HG02588 (cell line): ENCODE results near the gene SLC17A1.

Source experiments
- ATAC-seq: cut with Tn5 transposase; IDR thresholded peaks from one replicate; pipeline ENCODE4 v1.9.1; 2021; ENCODE audit warnings: mild to moderate bottlenecking, moderate library complexity; ENCODE audit not compliant: unreplicated experiment

SLC17A1 gene, protein sequence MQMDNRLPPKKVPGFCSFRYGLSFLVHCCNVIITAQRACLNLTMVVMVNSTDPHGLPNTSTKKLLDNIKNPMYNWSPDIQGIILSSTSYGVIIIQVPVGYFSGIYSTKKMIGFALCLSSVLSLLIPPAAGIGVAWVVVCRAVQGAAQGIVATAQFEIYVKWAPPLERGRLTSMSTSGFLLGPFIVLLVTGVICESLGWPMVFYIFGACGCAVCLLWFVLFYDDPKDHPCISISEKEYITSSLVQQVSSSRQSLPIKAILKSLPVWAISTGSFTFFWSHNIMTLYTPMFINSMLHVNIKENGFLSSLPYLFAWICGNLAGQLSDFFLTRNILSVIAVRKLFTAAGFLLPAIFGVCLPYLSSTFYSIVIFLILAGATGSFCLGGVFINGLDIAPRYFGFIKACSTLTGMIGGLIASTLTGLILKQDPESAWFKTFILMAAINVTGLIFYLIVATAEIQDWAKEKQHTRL

DNA sequence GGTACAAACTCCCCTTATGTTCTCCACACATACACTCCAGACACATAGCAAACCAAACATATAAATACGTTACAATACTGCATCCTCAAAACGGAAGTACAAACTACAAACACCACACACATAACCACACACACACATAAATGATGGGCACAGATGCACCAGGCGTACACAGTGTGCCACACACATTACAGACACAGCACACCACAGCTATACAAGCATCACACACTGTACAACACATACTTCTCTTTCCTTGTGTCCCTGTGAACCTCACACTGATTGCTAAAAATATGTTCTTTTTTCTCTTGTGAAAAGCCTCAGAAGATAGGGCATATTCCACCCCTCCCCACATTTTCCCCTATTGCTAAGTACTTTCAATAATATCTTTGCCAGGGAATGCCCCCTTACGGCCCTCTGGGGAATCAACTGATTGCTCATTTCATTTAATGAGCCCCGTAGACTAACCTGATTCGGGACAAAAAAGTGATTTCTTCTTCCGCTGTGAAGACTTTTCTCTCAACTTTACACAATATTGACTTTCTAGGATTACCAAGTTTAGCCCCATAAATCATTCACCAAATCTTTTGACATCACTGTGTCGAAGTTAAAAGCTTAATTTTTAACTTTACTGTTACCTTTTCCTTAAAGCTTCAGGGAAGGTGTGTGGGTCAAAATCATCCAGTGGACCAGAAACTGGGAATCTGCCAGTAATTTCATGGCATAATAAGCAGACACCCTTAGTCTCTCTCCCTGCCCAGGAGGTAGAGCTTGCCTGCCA, at the start of gene SLC17A1:
Gene SLC17A1, minus strand, starts transcription at position 521 of the 775 bp plus-strand sequence. CDS start 1,495 bp downstream, outside the sequence.
- ATAC-seq, result no peak

DNA sequence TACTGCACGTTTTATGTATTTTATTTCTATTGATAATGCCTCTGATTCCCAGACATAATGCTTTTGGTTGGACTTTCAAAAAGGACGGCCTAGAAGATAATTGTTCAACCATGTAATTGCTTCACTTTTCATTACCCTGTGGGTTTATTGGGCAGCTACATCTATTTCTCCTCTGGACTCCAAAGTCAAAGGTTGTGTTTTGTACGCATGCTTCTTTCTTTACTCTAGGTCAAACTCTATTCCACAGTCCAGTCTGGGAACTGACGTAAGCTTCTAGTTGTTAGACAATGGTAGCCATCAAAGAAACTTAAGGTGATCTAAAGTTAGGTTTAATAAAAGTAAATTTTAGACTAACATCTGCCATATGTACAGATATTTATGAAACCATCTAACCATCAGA, 48.7 kb upstream of the SLC17A1 start:
- no peak for ATAC-seq

DNA sequence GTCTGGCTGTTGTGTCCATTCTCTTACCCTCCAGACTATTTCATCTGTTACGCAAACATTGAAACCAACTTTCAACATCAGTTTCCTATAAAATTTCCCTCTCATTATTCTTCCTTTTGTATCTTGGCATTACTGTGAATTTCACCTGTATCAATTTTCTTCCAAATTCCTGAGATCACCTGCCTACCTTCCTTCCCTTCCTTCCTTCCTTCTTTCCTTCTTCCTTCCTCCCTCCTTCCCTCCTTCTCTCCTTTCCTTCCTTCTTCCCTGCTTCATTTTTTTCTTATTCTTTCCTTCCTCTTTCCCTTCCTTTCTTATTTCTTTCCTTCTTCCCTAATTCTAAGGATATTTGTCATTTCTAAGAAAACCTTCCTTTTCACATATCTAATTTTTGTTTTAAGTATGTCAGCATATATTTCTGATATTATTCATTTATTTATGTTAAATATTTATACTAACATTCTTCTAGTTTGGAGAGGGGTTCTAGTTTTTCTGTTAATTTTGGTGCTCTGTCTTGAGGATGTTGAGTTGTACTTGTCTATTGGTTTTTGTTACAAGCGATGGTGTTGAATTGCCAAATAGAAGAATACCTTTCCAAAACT, 47.0 kb upstream of the SLC17A1 start:
- no peak for ATAC-seq

DNA sequence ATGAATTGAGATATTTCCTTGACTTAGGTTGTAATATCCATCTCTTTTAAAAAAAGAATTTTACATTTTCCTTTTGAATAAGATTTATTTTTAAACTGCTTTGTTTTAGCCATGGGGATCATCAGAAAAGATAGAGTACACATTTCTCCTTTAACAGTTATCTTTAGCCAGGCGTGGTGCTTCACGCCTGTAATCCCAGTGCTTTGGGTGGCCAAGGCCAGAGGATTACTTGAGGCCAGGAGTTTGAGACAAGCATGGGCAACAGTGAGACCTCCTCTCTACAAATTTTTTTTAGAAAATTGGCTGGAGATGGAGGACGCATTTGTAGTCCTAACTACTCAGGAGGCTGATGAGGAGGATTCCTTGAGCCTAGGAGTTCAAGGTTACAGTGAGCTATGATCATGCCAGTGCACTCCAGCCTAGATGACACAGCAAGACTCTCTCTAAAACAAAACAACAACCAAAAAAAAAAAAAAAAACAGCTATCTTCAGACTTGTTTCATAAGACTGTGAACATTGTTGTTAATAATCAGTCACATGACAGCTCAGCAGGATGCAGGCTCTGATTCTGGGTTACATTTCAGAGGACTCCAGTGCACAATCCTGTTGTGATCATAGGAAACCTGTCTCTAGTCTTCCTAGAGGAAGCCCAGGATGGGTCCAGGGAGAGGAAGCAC, 44.2 kb upstream of the SLC17A1 start:
- no peak for ATAC-seq

DNA sequence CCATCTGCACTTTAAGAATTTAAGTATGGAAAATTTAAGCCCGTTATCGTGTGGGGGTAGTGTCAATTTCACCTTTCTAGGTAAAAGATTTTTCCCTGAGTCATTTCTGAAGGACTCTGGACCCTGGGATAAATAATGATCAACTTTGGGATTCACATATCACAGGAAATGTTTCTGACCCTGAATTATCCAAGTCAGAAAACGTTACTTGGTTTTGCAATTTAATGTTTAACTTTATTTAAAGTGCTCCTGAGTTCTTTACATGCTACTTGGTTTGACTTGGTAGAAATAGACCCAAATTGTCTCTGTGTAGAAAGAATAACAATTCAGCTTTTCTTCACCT, 43.7 kb upstream of the SLC17A1 start:
- ATAC-seq, result no peak

DNA sequence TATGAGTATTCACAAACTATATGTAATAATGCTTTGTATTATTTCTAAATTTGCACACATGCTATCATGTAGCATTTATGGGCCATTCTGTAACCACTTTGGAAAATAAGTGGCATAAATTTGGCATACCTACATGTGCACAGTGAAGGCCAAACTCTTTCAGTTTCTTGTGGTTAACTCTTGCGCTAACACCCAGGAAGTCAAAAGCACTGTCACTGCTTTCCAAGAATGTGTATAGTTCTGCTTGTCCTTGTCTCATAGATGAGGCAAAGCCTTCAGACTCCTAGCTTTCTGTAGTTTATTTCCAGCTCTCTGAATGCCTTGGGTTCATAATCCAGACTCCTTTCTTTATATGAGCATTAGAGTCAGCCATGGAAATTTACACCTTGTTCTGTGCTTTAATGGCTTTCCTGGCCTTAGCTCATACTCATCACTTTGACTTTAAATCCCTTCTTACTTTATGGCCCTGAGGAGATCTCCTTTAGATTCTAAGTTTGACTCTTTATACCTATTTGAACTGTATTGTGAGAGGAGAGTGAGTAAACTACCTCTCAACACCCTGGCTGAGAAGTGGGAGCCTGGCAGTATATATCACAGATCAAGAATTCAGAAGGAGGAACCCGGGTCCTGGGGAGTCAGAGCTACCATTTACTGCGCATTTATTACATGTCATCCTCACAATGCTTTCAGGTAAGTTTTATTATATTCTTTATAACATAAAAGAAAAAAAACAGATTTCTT, 43.1 kb upstream of the SLC17A1 start:
- no peak for ATAC-seq

DNA sequence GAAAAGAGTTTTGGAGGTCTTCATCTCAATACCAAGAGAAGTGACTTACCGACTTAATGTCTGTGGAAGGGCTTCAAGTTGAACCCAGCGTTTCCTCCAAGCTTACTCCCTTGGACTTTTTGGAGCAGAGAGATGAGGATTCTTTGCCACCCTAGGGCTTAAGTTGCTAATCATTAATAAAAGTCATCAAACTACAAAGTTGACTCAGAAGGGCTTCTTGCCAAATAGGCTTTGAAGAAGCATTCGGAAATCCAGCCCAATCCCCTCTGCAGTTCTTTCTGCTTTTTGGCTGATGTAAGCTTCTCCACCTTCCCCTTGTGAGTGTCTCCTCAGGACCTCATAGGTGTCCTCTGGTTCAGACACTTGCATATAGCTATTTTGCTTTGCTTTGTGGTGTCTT, 42.3 kb upstream of the SLC17A1 start, which contains the start of gene SLC17A3:
Gene SLC17A3, minus strand, starts transcription at position 126 of the 400 bp plus-strand sequence. CDS start 5,856 bp downstream, outside the sequence.
- ATAC-seq, result no peak

DNA sequence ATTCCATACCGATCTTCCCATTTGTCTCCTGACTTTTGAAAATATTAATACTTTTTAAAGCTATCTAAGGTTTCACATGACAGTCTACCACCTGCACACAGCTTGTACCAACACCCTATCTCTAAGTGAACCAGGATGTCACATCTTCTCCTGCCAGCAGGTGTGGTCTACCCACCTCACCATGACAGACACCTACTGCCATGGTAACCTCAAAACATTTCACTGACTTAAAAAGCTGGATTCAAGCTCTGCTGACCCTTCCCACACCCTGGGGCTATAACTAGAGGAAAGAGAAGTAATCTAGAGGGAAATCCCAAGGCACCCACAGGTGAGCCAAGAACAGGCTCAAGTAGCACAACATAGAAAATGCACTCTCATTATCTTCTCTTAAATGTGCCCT, 41.0 kb upstream of the SLC17A1 start:
- no peak for ATAC-seq

DNA sequence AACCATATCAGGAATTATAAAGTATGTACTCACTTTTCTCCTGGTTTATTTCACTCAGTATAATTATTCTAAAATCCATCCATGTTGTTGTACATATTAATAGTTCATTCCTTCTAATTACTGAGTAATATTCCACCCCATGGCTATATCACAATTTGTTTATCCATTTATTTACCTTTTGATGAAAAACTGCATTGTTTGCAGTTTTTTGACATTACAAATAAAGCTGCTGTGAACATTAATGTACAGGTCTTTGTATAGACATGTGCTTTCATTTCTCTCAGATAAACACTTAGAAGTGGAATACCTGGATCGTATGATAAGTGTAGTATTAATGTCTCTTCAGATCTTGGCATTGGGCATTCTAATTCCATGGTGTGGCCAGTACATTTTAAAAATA, 38.0 kb upstream of the SLC17A1 start:
- ATAC-seq, result no peak

DNA sequence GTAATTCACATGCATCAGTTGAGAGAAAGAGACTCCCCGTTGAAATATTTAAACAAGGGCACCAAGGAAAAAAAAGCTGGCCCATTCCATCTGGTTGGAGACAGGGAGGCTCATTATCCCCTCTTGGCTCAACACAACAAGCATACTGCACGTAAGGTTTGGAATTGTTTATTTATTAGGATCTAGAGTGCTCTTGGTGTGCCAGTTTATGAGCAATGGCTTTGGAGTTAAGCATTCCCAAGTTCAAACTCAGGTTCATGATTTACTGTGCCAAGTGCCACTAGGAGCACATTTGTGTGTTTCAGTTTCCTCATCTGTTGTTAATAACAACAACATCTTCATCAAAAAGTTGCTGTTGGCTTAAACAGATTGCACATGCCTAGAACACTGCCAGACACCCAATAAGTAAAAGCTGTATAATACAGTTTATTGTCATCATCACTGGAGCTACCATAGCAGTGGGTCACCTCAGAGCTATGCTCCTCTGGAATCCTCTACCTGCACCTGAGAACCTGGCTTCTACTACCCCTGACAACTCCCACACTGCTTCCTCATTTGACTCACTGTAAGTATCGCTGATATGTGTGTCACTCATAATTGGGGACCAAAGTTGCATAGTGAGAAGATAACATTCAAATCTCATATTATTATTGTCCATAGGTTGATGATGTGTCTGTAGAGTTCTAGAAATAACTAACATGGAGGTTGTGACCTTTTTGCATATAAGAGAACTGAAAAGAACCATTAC, 36.8 kb upstream of the SLC17A1 start:
- ATAC-seq, result no peak

DNA sequence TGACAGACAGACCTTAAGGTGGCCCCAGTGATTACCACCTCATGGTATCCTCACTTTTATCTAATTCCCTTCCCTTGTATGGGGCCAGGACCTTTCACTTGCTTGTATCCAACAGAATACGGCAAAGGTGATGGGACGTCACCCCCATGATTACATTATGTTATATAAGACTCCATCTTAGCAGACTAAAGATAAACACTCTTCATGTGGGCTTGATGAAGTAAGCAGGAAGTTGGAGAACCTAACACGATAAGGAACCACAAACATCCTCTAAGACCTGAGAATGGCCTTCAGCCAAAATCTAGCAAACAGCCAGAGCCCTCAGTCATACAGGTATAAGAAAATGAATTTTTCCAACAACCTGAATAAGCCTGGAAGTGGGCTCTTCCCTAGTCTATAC, 34.2 kb upstream of the SLC17A1 start:
- no peak for ATAC-seq

DNA sequence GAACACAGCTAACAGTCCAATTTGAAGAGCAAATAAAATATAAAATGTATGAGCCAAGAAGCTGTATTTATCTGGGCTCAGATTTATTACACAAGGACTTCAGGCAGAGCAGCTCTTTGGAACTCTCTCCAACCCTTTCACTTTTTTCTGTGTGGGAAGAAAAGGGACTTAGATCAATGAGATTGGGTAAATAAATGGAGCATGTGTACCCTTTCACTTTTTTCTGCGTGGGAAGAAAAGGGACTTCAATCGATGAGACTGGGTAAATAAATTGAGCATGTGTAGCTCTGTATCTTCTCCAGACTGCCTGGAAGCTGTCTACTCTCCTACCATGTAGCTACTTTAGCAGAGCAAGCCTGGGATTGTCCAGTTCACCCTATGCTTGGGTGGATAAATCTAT, 31.5 kb upstream of the SLC17A1 start:
- no peak for ATAC-seq

DNA sequence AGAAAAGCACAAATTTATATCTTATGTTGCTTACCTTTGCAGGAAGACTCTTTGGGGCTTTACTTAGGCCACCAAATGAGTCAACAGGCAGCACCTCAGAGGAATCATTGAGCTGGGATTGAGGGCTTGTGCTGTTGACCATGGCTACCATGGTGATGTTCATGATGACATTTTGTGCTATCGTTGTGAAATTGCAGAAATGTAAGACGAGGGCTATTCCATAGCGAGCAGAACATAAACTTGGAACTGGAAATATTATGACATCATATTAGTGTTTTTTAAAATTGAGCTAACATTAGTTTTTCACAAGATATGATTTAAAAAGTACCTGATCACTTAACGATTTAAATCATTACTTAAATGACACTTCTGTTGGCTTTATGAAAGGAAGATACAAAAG, 30.3 kb upstream of the SLC17A1 start:
- no peak for ATAC-seq

DNA sequence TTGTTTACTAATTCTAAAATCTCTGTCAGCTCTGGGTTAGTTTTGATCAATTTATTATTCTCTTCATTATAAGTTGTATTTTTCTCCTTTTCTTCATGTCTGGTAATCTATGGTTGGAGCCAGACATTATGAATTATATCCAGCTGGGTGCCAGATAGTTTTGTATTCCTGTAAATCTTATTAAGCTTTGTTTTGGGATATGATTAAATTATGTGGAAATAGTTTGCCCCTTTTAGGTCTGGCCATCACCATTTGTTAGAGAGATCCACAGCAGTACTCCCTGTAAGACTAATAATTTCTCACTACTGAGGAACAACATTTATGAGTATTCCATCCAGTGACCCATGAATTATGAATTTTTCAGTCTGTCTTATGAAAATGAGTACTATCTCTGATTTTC, 20.9 kb upstream of the SLC17A1 start:
- ATAC-seq, result no peak

DNA sequence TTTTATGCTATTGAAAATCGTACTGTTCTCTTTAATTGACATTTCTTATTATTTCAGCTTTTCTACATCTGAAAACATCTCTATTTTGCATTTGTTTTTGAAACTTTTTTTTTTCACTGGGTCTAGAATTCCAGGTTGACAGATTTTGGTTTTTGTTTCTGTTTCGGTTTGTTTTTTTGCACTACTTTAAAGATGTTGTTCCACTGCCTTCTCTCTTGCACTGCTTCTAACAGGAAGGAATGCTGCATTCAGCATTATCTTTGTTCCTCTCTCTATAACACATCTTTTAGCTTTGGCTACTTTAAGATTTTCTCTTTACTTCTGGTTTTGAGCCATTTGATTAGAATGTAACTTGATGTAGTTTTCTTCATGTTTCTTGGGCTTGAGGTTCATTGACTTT, 20.1 kb upstream of the SLC17A1 start:
- no peak for ATAC-seq

DNA sequence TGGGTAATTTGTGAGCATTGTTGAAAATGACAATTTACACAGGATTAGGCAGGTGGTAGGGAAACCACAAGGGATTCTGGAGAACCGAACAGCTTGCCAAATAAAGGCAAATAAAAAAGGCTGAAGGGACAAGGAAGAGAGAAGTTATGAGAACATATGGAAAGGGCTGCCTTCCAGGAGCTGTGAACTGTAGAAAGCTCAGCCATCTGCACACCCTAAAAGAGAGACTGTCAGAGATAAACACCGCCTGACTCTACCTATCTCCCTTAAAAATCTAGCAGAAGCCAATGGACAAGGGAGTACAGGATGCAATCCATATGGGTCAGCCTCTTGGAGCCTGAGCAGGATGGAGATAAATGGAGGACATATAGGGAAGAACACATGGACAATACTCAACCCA, 12.7 kb upstream of the SLC17A1 start:
- no peak for ATAC-seq

DNA sequence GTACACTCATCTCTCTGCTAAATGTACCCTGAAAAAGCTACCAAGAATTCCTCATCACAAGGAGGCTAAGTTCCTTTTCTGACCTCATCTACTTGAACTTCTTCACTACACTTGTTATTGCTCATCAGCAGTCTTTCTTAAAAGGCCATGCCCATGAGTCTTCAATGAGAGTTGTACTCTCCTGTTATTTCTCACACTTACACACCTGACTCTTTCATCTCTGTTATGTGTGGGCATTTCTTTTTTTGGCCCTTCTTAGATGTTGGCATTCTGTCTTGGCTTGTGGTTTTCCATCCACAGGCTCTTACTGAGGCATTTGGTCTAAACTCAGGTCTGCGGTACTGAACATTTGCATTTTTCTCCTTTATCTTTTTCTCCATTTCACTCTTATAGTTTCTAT, 10.7 kb upstream of the SLC17A1 start:
- no peak for ATAC-seq

DNA sequence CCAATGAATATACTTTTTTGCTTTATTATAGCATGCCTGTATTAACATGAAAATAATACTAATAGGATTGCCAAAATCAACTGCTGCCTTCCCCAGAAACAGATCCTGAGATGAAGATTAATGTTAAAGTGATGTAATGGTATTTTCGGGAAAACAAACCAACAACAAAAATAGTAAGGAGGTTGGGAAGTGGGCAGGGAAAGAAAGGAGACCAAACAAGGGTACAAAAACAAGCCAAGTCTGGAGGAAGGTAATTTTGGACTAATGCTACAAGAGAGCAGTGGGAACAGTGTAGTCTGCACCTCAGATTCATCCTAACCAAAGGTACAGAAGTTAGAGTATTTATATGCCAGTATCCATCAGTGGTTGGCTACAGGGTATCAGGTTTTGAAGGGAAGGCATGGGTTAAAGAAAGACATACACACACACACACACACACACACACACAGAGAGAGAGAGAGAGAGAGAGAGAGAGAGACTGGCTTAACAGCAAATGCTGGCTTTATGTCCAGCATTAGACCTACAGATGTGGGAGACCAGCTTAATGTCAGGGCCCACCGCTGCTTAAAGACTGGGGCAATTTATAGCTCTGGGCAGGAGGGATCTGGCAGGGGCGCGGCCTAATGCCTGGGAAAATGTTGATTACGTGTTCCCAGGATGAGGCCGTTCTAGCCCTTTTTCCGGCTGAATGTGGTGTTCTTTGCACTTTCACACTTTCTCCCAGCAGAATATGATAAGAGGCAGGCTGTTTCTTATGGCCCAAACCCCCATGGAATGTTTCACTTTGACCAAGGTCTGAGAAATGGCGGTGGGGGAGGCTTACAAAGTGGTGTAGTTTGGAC, 3.8 kb upstream of the SLC17A1 start:
- ATAC-seq, result no peak

DNA sequence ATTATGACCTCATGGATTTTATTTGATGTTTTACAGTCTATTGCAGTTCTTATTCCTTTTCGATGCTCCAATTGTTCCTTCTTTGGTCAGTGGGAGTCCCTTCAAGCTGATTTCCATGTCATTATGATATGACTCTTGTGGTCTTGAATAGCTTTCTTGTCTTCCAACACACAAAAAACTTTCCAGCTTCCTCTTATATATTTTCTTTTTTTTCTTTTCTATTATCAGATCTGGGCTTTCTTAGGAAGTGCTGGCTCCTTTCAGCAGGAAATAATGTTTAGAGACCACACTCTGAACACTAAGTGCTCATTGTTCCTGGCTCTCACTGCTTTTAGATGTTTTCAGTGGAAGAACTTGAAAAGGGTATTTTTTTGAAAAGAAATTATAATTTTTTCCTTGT, 3.1 kb upstream of the SLC17A1 start:
- ATAC-seq, result no peak
